Measurements from ENCODE around the gene CHAF1A. TPM values are rescaled to one million over a fixed set of nuclear protein-coding genes. Genes with fewer than 3 reads are reported as not detected.
A peak's percentile ranks its signal among the peaks of the same experiment; 100 is the strongest.

The CHAF1A gene
- total RNA-seq, 3 donors from 2014 or later, result 6.3 to 8.2 (median 7.9) TPM

GRCh38 chr19:4369888-4370260 lies 32.6 kb upstream of the CHAF1A start:
- intact Hi-C loops (cut with DNase I; ENCODE audit: low total_unique reads), result loop anchor here (10.0 kb wide), 2 partner anchors 105 to 1355 kb away; partner anchors contain the start of genes CATSPERD and LONP1
- H3K9me3 ChIP-seq, result no peaks in the 10 kb centered on the region
- peaks cover 38 to 63% of the 10 kb centered on the region in 2 donors for H3K4me1 ChIP-seq
- TF ChIP-seq, protein P1, sequence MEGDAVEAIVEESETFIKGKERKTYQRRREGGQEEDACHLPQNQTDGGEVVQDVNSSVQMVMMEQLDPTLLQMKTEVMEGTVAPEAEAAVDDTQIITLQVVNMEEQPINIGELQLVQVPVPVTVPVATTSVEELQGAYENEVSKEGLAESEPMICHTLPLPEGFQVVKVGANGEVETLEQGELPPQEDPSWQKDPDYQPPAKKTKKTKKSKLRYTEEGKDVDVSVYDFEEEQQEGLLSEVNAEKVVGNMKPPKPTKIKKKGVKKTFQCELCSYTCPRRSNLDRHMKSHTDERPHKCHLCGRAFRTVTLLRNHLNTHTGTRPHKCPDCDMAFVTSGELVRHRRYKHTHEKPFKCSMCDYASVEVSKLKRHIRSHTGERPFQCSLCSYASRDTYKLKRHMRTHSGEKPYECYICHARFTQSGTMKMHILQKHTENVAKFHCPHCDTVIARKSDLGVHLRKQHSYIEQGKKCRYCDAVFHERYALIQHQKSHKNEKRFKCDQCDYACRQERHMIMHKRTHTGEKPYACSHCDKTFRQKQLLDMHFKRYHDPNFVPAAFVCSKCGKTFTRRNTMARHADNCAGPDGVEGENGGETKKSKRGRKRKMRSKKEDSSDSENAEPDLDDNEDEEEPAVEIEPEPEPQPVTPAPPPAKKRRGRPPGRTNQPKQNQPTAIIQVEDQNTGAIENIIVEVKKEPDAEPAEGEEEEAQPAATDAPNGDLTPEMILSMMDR (IDR thresholded peaks at IDR 0.05), result peak in 2 of 3 donors; percentile 25 to 45
- no peak for TF ChIP-seq POLR2AphosphoS5 (IDR thresholded peaks at IDR 0.05)
- TF ChIP-seq POLR2A (IDR thresholded peaks at IDR 0.05), result no peak
- no peaks in the 10 kb centered on the region for H3K27me3 ChIP-seq
- no peak for DNase-seq (ENCODE audit: low spot score in 2 of 2)
- H3K27ac ChIP-seq, result peak overlapping the region; percentile 82 to 92
- no peaks in the 10 kb centered on the region for H3K36me3 ChIP-seq
- peak overlapping the region; percentile 9 to 62 (median 41) for H3K4me3 ChIP-seq

- intact Hi-C loops (cut with DNase I; ENCODE audit: low total_unique reads), result no loop called here
- H3K4me3 ChIP-seq, result peak overlapping the region in 1 of 3 donors; percentile 62
- DNase-seq (ENCODE audit: low spot score in 2 of 2), result no peak
- no peaks in the 10 kb centered on the region for H3K27me3 ChIP-seq
- peak overlapping the region; percentile 82 to 92 for H3K27ac ChIP-seq
- peaks cover 45 to 70% of the 10 kb centered on the region in 2 donors for H3K4me1 ChIP-seq
- no peaks in the 10 kb centered on the region for H3K36me3 ChIP-seq
- TF ChIP-seq POLR2A (IDR thresholded peaks at IDR 0.05) (no peak), POLR2AphosphoS5 (IDR thresholded peaks at IDR 0.05) (no peak)
- TF ChIP-seq, protein P1 (IDR thresholded peaks at IDR 0.05), result no peak
- no peaks in the 10 kb centered on the region for H3K9me3 ChIP-seq
Measured at GRCh38 chr19:4370418-4371041, 31.9 kb upstream of the CHAF1A start.

DNA sequence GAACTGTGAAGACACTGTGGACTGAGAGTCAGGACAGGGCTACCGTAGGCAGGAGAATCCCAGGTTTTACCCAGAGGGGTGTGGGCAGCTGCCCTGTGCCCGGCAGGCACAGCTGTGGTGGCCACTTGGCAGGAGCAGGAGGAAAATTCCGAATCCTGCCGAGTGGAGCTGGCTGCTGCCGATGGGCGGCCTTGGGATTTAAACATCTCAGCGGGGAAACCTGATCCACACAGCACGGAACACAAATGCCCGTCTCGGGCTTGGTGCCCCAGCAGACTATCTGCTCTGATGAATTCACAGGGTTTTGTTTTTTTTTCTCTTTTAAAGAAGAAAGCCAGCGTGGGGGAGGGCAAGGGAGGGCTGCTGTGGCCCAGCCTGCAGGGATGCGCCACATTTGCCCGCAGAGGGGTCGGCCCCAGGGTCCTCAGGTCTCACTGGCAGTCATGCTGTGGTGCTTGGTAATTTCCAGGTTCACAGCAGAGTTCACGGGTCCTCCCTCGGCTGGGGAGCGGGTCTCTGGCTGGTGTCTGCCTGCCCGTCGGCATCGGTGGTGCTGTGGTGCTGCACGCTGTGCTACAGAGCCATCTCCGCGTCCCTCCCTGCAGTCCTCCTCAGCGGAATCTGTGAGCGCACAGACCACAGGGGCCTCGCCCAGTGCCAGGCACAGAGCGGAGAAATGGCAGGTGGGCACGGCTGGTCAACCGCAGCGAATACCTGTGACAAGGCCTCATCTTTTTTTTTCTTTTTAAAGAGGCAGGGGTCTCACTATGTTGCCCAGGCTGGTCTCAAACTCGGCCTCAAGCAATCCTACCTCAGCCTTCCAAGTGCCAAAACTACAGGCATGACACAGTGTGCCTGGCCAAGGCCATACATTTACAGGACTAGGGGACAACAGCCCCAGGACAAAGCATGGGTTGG lies 30.9 kb upstream of the CHAF1A start:
- no peak for DNase-seq (ENCODE audit: low spot score in 2 of 2)
- Histone ChIP-seq H3K27ac (peak overlapping the region; percentile 6 to 93), H3K9me3 (no peaks in the 10 kb centered on the region), H3K27me3 (no peaks in the 10 kb centered on the region), H3K4me1 (peaks cover 47 to 80% of the 10 kb centered on the region in 2 donors), H3K4me3 (no peak overlapping the region), H3K36me3 (no peaks in the 10 kb centered on the region)
- intact Hi-C loops (cut with DNase I; ENCODE audit: low total_unique reads), result no loop called here
- TF ChIP-seq POLR2A (IDR thresholded peaks at IDR 0.05) (no peak), POLR2AphosphoS5 (IDR thresholded peaks at IDR 0.05) (no peak)
- TF ChIP-seq, protein P1 (IDR thresholded peaks at IDR 0.05), result no peak

- TF ChIP-seq POLR2A (IDR thresholded peaks at IDR 0.05) (no peak), POLR2AphosphoS5 (IDR thresholded peaks at IDR 0.05) (no peak)
- TF ChIP-seq, protein P1 (IDR thresholded peaks at IDR 0.05), result no peak
- no peaks in the 10 kb centered on the region for H3K27me3 ChIP-seq
- intact Hi-C loops (cut with DNase I; ENCODE audit: low total_unique reads), result no loop called here
- H3K36me3 ChIP-seq, result no peaks in the 10 kb centered on the region
- H3K9me3 ChIP-seq, result no peaks in the 10 kb centered on the region
- no peak for DNase-seq (ENCODE audit: low spot score in 2 of 2)
- peaks cover 47 to 86% of the 10 kb centered on the region in 2 donors for H3K4me1 ChIP-seq
- H3K4me3 ChIP-seq, result no peak overlapping the region
- peak overlapping the region; percentile 88 to 93 for H3K27ac ChIP-seq
Measured at GRCh38 chr19:4372165-4373012, 30.1 kb upstream of the CHAF1A start.

Data from breast epithelium (tissue), 4 donors.